A673 (cell line): ENCODE data around the gene TREM1. TPM values are rescaled to one million over a fixed set of nuclear protein-coding genes. Genes with fewer than 3 reads are reported as not detected.

ENCODE experiments used
- BruUV-seq: library from RNA; stranded (reverse); fragments of 400-500 nt; replicated peaks from 2 replicates; lab custom pipeline; 2021; lab: Mats Ljungman, UMichigan
- CTCF ChIA-PET: fragments of 300-600 bp; sonication (Branson Sonifier 250); formaldehyde crosslinking; loops from one replicate; lab custom pipeline; 2022; ENCODE audit warnings: antibody characterized with exemption; lab: Charles Lee
- POLR2A ChIA-PET: fragments of 300-600 bp; sonication (Branson Sonifier 250); formaldehyde crosslinking; loops from one replicate; lab custom pipeline; 2022; ENCODE audit warnings: antibody characterized with exemption; ENCODE audit not compliant: low non-redundant PET; lab: Charles Lee
- DNase-seq: peaks from one replicate; pipeline ENCODE4 v3.0.0-alpha.2; 2015; ENCODE audit warnings: low spot score
- H3K27ac ChIP-seq: fragments of 200-600 bp; sonication (generic); 2 replicates; pipeline ENCODE4 v1.5.1; 2016; ENCODE audit warnings: mixed run types, low read depth, mild to moderate bottlenecking, mixed read lengths, antibody characterized with exemption, low read length; ENCODE audit not compliant: poor library complexity, severe bottlenecking
- H3K27me3 ChIP-seq: fragments of 200-600 bp; sonication (generic); replicated peaks from 2 replicates; pipeline ENCODE4 v1.6.1; 2017; ENCODE audit warnings: mixed run types, low read depth, mild to moderate bottlenecking, mixed read lengths, antibody characterized with exemption, low read length; ENCODE audit not compliant: insufficient read depth, poor library complexity
- H3K36me3 ChIP-seq: fragments of 200-600 bp; sonication (generic); 2 replicates; pipeline ENCODE4 v1.6.1; 2016; ENCODE audit warnings: mixed run types, mild to moderate bottlenecking, mixed read lengths, antibody characterized with exemption, low read length; ENCODE audit not compliant: insufficient read depth, poor library complexity, severe bottlenecking
- H3K4me1 ChIP-seq: fragments of 200-600 bp; sonication (generic); 2 replicates; pipeline ENCODE4 v1.6.1; 2017; ENCODE audit warnings: mixed run types, mild to moderate bottlenecking, mixed read lengths, antibody characterized with exemption, low read length; ENCODE audit not compliant: insufficient read depth, poor library complexity, severe bottlenecking
- H3K4me3 ChIP-seq: fragments of 200-600 bp; sonication (generic); 2 replicates; pipeline ENCODE4 v1.5.1; 2016; ENCODE audit warnings: low read depth, mixed run types, mild to moderate bottlenecking, mixed read lengths, low read length; ENCODE audit not compliant: poor library complexity, severe bottlenecking
- H3K9me3 ChIP-seq: fragments of 200-600 bp; sonication (generic); 2 replicates; pipeline ENCODE4 v1.6.1; 2016; ENCODE audit warnings: mixed run types, low read depth, mild to moderate bottlenecking, mixed read lengths, antibody characterized with exemption, low read length; ENCODE audit not compliant: poor library complexity, severe bottlenecking
- EZH2 ChIP-seq: fragments of 200-600 bp; sonication (generic); IDR thresholded peaks from 2 replicates; pipeline ENCODE4 v1.6.1; 2017; ENCODE audit warnings: borderline replicate concordance, low read depth, mild to moderate bottlenecking, mixed read lengths, antibody characterized with exemption, low read length; ENCODE audit not compliant: poor library complexity, severe bottlenecking
- intact Hi-C: fragments of 100-400 bp; cut with micrococcal nuclease; formaldehyde crosslinking; loops from one replicate; pipeline ENCODE4 v1.10.0; 2022; ENCODE audit not compliant: unreplicated experiment
- total RNA-seq: library from RNA; stranded (reverse); gene quantifications from 2 replicates; pipeline ENCODE4 v1.2.3, GENCODE V29; 2021
- TF ChIP-seq, protein P1 (sequence below): fragments of 300-800, 200-600 bp; sonication (generic); conservative IDR thresholded peaks from 2 replicates; pipeline ENCODE4 v1.5.1; 2017; ENCODE audit warnings: low read depth, mild to moderate bottlenecking, antibody characterized with exemption, low read length, moderate library complexity, mixed read lengths

The TREM1 gene
- total RNA-seq, 1 experiment from 2014 or later: not detected

DNA sequence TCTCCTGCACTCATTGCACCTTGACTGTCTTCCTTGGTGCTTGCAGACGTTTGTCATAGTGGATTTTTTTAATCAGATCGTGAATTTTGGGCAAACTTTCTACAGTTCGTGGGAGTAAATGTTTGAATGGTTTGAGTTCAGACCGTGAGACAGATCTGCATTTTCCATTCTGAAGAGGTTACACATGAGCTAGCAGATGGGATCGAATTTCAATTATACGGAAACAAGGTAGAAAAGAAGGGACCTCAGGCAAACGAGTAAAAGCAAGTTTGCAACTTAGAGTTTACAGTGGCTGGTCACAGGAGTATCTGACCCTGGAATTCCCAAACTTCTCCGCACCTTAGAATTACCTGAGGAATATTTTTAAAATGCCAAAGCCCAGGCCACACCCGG, 31.8 kb upstream of the TREM1 start:
- peaks cover 9% of the 10 kb centered on the region for H3K4me1 ChIP-seq
- no peak for DNase-seq
- TF ChIP-seq, protein P1, sequence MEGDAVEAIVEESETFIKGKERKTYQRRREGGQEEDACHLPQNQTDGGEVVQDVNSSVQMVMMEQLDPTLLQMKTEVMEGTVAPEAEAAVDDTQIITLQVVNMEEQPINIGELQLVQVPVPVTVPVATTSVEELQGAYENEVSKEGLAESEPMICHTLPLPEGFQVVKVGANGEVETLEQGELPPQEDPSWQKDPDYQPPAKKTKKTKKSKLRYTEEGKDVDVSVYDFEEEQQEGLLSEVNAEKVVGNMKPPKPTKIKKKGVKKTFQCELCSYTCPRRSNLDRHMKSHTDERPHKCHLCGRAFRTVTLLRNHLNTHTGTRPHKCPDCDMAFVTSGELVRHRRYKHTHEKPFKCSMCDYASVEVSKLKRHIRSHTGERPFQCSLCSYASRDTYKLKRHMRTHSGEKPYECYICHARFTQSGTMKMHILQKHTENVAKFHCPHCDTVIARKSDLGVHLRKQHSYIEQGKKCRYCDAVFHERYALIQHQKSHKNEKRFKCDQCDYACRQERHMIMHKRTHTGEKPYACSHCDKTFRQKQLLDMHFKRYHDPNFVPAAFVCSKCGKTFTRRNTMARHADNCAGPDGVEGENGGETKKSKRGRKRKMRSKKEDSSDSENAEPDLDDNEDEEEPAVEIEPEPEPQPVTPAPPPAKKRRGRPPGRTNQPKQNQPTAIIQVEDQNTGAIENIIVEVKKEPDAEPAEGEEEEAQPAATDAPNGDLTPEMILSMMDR: no peak
- TF ChIP-seq EZH2: no peak
- POLR2A ChIA-PET: no interaction called here
- BruUV-seq: no TSS peak
- H3K4me3 ChIP-seq: peak overlapping the region; percentile 30
- CTCF ChIA-PET: no interaction called here
- intact Hi-C loops: loop anchor here (1.0 to 10.0 kb wide), 5 partner anchors 90 to 313 kb away; partner anchors contain the start of genes NFYA, OARD1 and TREML4
- no peaks in the 10 kb centered on the region for H3K36me3 ChIP-seq
- H3K27ac ChIP-seq: no peak overlapping the region
- H3K9me3 ChIP-seq: no peaks in the 10 kb centered on the region
- H3K27me3 ChIP-seq: peaks cover 35% of the 10 kb centered on the region

- no peaks in the 10 kb centered on the region for H3K36me3 ChIP-seq
- no peaks in the 10 kb centered on the region for H3K9me3 ChIP-seq
- no peak for TF ChIP-seq EZH2
- TF ChIP-seq, protein P1: no peak
- no peak overlapping the region for H3K27ac ChIP-seq
- CTCF ChIA-PET: no interaction called here
- POLR2A ChIA-PET: no interaction called here
- intact Hi-C loops: loop anchor here (5.0 to 10.0 kb wide), 3 partner anchors 121 to 311 kb away; partner anchors contain the start of genes NFYA and OARD1
- DNase-seq: no peak
- no TSS peak for BruUV-seq
- H3K4me1 ChIP-seq: peaks cover 9% of the 10 kb centered on the region
- peaks cover 40% of the 10 kb centered on the region for H3K27me3 ChIP-seq
- H3K4me3 ChIP-seq: no peak overlapping the region
These were observed 29.6 kb upstream of the TREM1 start for GRCh38 chr6:41315943-41316620.

DNA sequence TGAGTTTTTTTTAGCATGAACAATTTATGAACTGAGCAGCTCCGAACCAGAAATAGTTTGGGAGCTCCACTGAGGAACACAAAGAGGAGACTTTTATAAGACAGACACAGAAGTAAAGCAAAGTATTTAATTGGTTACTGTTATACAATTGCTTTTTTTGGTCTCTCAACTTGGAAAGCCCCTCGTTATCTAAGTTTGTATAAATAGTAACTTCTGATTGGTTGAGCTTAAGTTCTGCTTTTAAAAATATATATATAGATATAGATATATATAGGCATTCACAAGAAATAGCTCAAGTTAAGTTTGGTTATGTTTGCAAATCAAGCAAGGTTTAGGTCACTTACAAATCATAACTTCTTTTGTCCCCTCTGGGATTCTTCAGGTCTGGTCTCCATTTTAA, 28.7 kb upstream of the TREM1 start:
- intact Hi-C loops: loop anchor here (5.0 to 10.0 kb wide), 3 partner anchors 120 to 310 kb away; partner anchors contain the start of genes NFYA and OARD1
- peaks cover 40% of the 10 kb centered on the region for H3K27me3 ChIP-seq
- POLR2A ChIA-PET: no interaction called here
- no peak overlapping the region for H3K4me3 ChIP-seq
- CTCF ChIA-PET: no interaction called here
- TF ChIP-seq, protein P1: no peak
- no peak for TF ChIP-seq EZH2
- no peak for DNase-seq
- H3K27ac ChIP-seq: no peak overlapping the region
- H3K4me1 ChIP-seq: peaks cover 9% of the 10 kb centered on the region
- no TSS peak for BruUV-seq
- H3K36me3 ChIP-seq: no peaks in the 10 kb centered on the region
- H3K9me3 ChIP-seq: no peaks in the 10 kb centered on the region
